GM03348 (cell line): Measurements from ENCODE around the gene TELO2.

Source experiments
- DNase-seq: peaks from one replicate; pipeline ENCODE4 v3.0.0; 2012; ENCODE audit warnings: low spot score

TELO2 gene

GRCh38 chr16:1537138-1537577 lies 44.0 kb downstream of the TELO2 start:
- no peak for DNase-seq

GRCh38 chr16:1537763-1538289 lies 44.7 kb downstream of the TELO2 start:
- no peak for DNase-seq

GRCh38 chr16:1538804-1539520 lies 45.8 kb downstream of the TELO2 start:
- DNase-seq, result no peak

- DNase-seq, result no peak
These were observed 46.8 kb downstream of the TELO2 start for GRCh38 chr16:1539720-1540555.

GRCh38 chr16:1540556-1540855 lies 47.3 kb downstream of the TELO2 start:
- DNase-seq, result no peak

GRCh38 chr16:1541293-1542165 lies 48.4 kb downstream of the TELO2 start:
- no peak for DNase-seq

- DNase-seq, result no peak
These were observed 49.0 kb downstream of the TELO2 start for GRCh38 chr16:1542166-1542500.

- no peak for DNase-seq
These were observed 49.4 kb downstream of the TELO2 start for GRCh38 chr16:1542533-1542932.

- DNase-seq, result peak; percentile 73
These were observed 50.1 kb downstream of the TELO2 start for GRCh38 chr16:1543085-1543896.

- no peak for DNase-seq
These were observed 52.2 kb downstream of the TELO2 start for GRCh38 chr16:1545044-1546040.

- DNase-seq, result no peak
These were observed 53.3 kb downstream of the TELO2 start for GRCh38 chr16:1546430-1546829.

- DNase-seq, result no peak
These were observed 55.1 kb downstream of the TELO2 start for GRCh38 chr16:1548233-1548632.

- no peak for DNase-seq
These were observed 55.6 kb downstream of the TELO2 start for GRCh38 chr16:1548727-1549126.

- DNase-seq, result no peak
These were observed 56.9 kb downstream of the TELO2 start for GRCh38 chr16:1550069-1550468.

GRCh38 chr16:1550696-1551095 lies 57.5 kb downstream of the TELO2 start:
- no peak for DNase-seq

- no peak for DNase-seq
These were observed 58.0 kb downstream of the TELO2 start for GRCh38 chr16:1551166-1551565.

- DNase-seq, result no peak
These were observed 59.0 kb downstream of the TELO2 start for GRCh38 chr16:1552129-1552528.

- no peak for DNase-seq
These were observed 61.0 kb downstream of the TELO2 start for GRCh38 chr16:1553946-1554825.

GRCh38 chr16:1554826-1555445 lies 61.8 kb downstream of the TELO2 start:
- DNase-seq, result no peak
